GM21576 (cell line): ENCODE results near the gene NDUFS8.

ENCODE experiments used
- ATAC-seq: cut with Tn5 transposase; IDR thresholded peaks from one replicate; pipeline ENCODE4 v1.9.1; 2021; ENCODE audit warnings: mild to moderate bottlenecking, moderate library complexity; ENCODE audit not compliant: unreplicated experiment

Gene NDUFS8

GRCh38 chr11:68014947-68015447 lies 15.5 kb upstream of the NDUFS8 start:
- ATAC-seq = no peak

GRCh38 chr11:68015467-68015866 lies 15.0 kb upstream of the NDUFS8 start:
- ATAC-seq = no peak

DNA sequence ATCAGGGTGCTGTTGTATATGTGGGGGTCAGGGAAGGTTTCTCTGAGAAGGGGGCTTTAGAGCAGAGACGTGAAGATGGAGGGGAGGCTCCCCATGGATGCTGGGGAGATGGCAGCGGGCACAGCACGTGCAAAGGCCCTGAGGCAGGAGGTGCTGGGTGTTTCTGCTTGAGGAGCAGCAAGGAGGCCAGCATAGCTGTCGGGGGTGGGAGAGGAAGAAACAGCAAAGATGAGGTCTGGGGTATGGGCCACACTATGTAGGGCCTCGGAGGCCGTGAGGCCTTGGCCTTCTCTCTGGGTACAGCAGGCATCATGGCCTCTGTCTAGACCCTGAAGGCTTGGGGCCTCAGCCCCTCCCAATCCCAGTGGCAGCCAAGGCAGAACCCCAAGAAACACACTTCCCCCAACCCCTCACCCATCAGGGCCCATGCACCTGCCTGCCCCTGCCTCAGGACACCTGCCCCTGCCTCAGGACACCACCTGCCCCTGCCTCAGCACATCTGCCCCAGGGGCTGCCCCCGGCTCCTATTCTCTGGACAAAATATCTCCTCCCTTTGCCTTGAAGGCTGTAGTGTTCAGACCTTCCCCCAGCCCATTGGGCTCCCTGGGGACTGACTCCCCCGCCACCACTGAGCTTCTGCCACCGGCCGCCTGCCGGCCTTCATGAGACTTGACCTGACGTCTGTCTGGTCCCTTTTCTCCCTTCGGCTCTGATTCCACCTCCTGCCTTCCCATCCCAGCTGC lies 14.1 kb upstream of the NDUFS8 start:
- ATAC-seq = no peak

DNA sequence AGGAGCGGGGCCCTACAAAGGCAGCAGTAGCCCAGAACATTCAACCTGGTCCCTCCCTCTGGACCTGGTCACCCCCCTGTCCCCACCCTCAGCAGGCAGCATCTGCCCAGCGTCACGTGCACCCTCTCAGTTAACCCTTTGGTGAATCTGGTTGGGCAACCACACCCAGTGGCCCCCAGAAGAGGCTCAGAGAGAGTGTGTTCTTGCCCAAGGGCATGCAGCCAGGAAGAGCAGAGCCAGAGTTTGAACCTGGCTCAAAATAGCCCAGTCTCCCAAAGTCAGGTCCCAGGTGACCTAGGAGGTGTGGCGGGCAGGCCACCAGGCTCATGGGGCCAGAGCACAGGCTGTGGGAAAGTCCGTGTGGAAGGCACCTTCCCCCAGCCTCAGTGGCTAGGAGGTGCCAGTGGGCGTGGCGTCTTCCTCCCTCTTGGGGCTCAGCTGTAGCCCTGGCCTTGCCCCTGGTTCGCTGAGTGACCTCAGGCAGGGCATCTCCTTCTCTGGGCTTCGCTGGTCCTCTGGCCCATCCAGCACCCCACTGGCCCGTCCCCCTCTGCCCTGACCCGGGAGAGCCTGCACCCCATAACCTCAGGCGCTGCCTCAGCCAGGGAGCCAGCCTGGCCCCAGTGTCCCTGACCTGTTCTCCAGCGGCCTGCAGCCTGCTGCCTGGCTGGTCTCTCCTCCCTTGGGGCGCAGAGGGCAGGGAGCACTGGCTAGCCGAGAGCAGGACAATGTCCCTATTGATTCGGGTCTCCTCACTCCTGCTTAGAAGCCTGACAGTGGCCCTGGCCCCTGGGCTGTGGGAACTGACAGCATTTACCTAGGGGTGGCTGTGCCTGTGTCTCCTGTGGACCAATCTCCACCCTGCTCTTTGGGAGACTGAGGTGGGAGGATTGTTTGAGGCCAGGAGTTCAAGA lies 13.3 kb upstream of the NDUFS8 start:
- ATAC-seq = no peak

GRCh38 chr11:68017980-68018729 lies 12.3 kb upstream of the NDUFS8 start:
- no peak for ATAC-seq

GRCh38 chr11:68018730-68019190 lies 11.7 kb upstream of the NDUFS8 start:
- no peak for ATAC-seq

DNA sequence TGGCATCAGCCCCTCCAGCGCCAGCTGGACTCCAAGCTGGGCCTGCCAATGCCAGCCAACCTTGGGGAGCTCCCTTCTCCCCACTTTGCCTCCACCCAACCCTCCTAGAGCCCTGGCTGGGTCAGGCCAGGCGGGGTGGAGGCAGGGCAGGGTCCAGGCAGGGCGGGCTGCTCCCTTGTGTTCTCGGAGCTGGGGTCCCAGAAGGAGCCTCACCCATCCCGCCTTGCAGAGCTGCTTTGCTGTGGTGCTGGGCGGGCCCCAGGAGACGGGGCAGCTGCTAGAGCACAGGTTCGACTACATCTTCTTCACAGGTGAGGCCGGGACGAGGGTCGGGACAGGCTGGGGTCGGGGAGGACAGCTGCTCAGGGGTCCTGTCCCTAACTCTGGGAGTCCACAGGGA lies 11.0 kb upstream of the NDUFS8 start:
- ATAC-seq = no peak

GRCh38 chr11:68020575-68020974 lies 9.9 kb upstream of the NDUFS8 start:
- no peak for ATAC-seq

GRCh38 chr11:68021167-68021787 lies 9.2 kb upstream of the NDUFS8 start:
- ATAC-seq = no peak

GRCh38 chr11:68022531-68022930 lies 8.0 kb upstream of the NDUFS8 start:
- ATAC-seq = no peak

GRCh38 chr11:68024508-68024907 lies 6.0 kb upstream of the NDUFS8 start:
- no peak for ATAC-seq

- ATAC-seq = no peak
Observed at GRCh38 chr11:68025047-68025446, 5.4 kb upstream of the NDUFS8 start.

DNA sequence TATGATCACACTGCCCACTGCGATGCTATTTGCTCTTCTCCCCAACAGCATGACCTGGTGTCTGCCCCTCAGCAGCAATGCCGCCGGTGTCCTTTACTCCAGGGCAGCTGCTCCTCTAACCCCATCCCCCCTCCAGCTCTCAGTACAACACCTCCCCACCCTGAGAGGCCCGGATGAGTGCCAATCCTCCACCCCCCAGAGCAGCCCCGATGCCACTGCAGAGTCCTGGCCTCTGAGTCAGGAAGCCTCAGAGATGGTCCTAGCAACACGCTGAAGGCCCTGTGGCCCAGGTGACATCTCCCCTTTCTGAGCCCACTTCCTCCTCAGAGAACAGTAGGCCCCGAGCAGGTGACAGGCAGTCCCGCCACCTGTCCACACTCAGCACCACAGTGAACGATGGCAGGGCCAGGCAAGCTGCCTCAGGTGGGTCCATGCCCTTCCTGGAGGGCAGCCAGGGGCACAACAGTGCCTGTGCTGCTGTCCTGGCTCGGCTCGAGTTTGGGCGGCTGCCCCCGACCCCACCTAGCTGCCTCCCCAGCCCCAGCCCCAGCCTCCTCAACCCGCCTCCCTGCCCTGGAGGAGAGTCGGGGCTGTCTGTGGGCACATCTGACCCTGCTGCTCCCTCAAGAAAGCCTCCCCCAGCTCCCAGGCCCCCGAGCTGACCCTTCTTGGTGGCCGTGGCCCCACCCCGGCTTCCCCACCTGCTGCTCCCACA lies 3.9 kb upstream of the NDUFS8 start:
- no peak for ATAC-seq

- no peak for ATAC-seq
Observed at GRCh38 chr11:68027667-68028066, 2.8 kb upstream of the NDUFS8 start.

GRCh38 chr11:68028802-68029545 lies 1.5 kb upstream of the NDUFS8 start:
- no peak for ATAC-seq

- ATAC-seq = no peak
Observed at GRCh38 chr11:68031144-68031464, 623 bp downstream of the NDUFS8 start.

DNA sequence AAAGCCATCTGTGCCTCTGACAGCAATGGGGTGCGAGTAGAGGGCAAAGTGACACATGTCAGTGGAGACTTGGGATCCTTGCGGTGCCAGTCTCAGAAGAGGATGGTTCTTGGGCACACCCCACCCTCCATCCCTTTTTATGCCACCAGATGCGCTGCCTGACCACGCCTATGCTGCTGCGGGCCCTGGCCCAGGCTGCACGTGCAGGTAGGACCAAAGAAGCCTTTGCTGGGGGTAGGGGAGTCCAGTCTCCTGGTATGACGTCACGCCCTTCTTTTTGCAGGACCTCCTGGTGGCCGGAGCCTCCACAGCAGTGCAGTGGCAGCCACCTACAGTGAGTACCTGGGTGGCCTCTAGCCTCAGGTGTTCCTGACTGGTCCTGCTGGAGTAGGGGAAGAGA lies 1.5 kb downstream of the NDUFS8 start:
- ATAC-seq = no peak

GRCh38 chr11:68032997-68033707 lies 2.7 kb downstream of the NDUFS8 start:
- no peak for ATAC-seq

DNA sequence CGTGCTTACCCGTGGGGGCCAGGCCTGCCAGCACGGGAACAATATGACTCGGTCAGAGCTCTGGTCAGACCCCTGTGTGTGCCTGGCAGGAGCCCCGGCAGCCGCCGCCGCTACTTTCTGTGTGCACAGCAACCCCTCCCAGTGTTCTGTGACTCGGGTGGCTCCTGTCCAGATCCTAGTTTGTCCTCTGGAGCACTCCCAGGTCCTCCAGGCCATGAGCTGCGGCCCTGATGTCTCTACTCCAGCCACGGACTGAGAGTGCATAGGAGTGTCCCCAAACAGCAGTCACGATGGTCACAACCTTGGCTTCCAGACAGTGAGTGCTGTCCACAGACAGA lies 3.2 kb downstream of the NDUFS8 start:
- no peak for ATAC-seq
